ELF-1 (cell line): ENCODE measurements around the gene OSBPL10.

Experiments
- DNase-seq: peaks from one replicate; pipeline ENCODE4 v3.0.0-alpha.2; 2016; ENCODE audit warnings: low read depth, low spot score

Gene OSBPL10

DNA sequence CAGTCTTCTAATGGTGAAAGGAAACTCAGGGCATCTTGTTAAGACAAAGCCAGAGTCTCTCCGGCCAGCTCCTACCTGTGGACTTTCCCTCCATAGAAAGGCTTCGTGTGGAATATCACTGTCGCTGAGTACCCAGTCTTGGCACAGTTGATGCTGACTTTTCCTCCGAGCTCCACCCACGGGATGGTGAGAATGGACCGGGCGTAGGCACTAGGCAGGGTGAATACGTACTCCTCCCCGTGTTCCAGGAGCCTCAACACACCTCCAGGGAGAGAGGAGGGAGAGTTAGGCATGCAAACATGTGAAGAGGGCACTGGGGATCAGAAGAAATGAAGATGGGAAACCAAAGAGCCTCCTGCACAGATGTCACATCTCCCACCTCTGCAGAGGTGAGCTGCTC, 310.3 kb downstream of the OSBPL10 start:
- DNase-seq = no peak

DNA sequence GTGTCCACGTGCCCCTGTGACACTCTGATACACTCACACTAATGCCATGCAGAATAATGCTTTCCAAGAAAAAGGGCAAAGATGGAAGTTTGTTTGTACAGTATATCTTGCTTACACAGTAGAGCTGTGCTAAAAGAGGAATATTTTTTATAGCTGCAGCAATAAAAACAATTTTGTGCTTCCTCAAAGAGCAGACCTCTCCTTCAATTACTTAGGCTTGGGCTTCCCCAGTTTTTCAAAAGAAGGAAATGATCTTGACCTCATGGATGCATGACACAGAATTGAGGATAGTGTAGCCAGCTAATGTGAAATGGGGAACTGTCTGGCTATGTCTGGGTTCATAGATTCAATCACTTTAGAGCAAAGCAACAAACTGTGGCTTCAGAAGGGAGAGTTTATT, 310.9 kb downstream of the OSBPL10 start:
- DNase-seq = no peak

DNA sequence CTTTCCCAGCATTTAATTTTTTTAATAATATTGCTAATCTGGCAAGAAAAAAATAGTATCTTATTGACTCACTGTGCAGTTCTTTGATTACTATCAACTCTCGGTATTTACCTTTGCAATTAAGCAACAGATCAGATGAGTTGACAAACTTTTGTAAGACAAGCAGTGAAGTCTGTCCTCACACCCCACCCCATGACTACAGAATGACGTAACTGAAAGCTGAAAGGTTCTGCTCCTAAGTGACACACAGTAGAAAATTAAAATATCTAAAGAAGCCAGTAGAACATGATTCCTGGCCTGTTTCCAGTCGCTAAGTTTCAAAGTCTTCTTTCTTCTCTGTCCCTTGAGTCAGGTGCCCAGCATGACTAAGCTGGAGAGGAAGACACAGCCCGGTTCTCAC, 312.8 kb downstream of the OSBPL10 start:
- peak; percentile 10 for DNase-seq

DNA sequence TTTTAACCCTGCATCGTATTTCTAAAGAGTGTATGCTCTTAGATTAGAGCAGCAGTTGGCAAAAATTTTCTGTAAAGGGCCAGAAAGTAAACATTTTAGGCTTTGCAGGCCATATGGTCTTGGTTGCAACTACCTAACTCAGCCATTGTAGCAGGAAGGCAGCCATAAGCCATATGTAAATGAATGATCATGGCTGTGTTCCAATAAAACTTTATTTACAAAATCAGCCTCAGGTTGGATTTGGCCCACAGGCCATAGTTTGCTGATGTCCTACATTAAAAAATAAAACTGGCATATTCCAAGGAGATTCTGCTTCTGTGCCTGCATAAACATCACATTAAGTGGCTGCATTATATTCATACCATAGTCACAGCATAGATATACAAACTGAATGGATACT, 313.5 kb downstream of the OSBPL10 start:
- no peak for DNase-seq

DNA sequence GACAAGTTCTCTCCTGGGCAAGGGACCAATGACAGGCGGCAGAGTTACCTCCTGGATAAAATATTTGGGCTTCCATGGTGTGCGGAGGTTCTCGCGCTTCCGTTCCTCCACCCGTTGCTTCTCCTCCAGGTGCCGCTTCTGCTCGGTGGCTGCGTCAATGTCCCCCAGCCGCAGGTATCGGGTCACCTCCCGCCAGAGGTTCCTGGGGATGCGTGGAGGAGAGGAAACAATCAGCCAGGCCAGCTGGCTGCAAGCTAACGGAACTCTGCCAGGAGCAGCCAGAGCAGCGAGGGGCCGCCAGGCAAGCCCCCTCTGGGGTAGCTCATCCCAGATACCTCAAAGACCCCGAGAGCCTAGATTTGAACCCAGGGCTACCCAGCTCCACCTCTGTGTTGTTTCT, 317.0 kb downstream of the OSBPL10 start:
- no peak for DNase-seq

DNA sequence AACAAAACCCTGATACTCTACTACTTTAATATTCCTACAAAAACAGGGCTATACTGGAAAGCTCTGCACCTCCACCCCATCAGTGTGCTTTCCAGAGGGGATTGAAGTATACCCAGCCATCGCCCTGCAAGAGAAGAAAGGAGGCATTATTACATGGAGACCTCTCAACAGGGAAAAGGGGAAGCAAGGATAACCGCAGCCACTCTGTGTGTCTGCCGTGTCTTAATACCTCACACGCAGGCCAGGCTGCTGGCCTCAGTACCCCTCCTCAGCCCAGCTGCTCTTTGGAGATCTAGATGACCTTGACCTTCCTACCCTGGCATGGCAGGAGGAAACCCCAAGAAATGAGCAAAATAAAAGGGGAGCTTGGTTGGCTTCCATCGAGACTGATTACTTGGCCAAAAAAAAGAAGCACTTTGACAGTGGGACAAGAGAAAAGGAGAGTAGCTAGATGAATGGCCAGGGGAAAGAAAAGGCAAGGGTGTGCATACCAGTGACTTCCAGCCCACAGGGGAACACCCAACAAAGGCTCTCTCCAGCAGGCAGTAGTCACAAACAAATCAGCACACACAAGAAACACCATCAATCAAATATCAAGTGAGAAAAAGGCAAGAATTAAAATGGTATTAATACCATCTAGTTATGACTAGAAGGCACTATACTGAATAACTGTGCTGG, 318.9 kb downstream of the OSBPL10 start:
- DNase-seq = no peak

DNA sequence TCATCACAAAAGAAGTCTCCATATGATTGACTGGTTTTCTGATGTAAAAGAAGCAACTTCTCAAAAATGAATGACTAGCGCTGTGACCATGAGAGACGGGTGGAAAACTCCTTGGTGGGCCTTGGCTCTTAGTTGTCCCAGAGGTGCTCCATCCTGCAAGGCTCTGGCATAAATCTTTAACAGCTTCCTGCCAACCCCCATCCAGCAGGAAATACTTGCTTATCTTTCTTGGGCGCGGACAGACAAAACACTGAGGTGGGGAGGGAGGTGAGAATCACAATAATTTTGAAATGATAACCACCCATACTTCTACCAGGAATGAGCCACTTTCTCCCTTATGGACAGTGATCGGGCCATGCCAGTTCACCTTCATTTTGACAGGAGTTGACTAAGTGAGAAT, 319.8 kb downstream of the OSBPL10 start:
- DNase-seq = no peak

DNA sequence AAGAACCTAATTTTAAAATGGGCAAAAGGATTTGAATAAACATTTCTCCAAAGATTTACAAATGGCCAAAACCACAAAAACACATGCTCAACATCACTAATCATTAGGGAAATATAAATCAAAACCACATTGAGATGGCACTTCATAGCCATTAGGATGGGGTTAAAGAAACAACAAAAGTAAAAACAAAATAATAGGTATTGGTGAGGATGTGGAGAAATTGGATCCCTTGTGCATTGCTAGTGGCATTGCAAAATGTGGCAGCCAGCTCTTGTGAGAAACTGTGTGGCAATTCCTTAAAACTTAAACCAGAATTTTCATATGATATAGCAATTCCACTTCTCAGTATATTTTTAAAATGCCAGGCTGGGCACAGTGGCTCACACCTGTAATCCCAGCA, 321.8 kb downstream of the OSBPL10 start:
- DNase-seq = no peak

DNA sequence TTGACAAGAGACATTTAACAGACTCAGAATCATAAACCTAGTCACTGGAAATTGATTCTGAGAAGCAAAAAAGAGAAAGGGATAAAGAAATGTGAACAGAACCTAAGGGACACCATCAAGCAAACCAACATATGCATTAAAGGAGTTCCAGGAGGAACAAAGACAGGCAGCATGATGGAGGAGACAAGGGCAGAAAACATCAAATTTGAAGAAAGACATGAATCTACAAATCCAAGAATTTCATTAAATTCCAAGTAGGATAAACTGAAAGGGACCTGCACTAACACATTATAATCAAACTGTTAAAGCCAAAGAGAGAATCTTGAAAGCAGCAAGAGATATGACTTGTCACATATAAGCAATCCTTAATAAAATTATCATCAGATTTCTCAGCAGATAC, 326.1 kb downstream of the OSBPL10 start:
- no peak for DNase-seq

DNA sequence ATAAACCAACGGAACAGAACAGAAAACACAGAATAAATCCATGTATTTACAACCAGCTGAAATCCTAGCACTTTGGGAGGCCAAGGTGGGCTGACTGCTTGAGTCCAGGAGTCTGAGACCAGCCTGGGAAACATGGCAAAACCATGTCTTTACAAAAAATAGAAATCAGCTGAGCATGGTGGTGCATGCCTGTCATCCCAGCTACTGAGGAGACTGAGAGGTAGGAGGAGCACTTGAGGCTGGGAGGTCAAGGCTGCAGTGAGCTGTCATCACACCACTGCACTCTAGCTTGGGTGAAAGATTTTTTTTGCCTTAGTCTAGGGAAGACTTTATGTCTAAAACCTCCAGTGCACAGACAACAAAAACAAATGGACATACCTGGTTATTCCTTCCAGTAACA, 327.6 kb downstream of the OSBPL10 start:
- DNase-seq = no peak

DNA sequence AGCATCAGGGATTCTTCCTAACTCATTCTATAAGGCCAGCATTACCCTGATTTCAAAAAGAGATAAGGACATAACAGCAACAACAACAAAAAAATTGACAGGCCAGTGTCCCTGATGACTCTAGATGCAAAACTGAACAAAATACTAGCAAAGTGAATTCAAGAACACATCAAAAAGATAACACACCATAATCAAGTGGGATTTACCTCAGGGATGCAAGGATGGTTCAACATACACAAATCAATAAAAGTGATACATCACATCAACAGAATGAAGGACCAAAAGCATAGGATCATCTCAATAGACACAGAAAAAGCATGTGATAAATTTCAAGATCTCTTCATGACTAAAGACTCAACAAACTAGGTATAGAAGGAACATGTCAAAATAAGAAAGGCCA, 328.8 kb downstream of the OSBPL10 start:
- no peak for DNase-seq

DNA sequence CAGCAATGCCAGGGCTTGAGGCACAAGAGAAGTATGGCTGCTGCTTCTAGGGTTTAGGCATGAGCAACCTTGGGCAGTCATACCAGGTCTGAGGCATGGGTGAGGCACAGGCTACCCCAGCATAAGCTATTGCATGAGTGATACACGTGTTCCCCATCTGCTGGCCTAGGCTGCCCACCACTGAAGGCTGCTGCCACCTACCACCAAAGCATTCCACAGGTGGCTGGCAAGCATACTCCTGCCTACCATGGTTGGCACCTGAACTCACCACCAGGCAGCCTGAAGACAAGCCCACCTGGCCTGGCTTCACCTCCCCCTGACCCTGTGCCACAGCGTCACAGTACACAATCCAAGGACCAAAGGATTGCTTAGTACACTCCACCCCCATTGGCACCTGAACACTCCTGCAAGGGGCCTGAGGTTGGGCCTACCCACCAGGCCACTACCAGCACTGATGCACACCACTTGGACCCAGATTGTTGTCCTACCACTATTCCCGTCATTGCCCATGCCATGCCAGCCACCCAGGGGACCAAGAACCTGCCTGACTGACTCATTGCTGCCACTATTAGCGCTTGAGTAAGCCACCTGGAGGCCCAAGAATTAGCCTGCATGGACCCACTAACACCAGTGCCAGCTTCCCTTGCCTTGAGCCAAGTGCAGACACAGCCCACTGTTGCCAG, 332.6 kb downstream of the OSBPL10 start:
- no peak for DNase-seq

DNA sequence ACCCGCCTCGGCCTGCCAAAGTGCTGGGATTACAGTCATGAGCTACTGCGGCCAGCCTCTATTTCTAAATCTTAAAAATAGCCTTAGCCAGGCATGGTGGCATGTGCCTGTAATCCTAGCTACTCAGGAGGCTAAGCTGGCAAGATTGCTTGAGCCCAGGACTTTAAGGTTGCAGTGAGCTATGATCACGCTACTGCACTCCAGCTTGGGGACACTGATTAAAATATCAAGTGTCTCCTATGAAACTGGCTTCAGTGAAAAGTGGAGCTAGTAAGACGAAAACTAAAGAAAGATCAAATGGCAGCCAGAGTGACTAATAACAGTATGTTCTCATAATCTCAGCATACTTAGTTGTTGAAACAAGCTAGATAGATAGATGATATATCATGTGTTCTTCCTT, 335.8 kb downstream of the OSBPL10 start:
- no peak for DNase-seq

DNA sequence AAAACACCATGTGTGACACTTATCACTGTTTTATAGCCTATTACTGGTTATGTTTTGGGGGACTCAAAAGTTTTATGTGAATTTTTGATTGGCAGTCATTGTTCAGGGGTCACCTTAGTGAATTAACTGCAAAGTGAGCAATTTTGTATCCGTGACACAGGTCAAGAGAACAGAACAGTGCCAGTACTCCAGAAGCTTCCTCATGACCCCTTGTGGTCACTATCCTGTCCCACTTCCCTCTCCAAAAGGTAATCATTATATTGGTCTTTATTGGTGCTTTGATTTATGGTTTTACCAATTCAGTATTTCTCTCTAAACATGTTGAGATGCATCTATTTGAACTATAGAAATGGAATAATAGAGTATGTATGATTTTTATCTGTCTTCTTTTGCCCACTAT, 341.2 kb downstream of the OSBPL10 start:
- DNase-seq = no peak

DNA sequence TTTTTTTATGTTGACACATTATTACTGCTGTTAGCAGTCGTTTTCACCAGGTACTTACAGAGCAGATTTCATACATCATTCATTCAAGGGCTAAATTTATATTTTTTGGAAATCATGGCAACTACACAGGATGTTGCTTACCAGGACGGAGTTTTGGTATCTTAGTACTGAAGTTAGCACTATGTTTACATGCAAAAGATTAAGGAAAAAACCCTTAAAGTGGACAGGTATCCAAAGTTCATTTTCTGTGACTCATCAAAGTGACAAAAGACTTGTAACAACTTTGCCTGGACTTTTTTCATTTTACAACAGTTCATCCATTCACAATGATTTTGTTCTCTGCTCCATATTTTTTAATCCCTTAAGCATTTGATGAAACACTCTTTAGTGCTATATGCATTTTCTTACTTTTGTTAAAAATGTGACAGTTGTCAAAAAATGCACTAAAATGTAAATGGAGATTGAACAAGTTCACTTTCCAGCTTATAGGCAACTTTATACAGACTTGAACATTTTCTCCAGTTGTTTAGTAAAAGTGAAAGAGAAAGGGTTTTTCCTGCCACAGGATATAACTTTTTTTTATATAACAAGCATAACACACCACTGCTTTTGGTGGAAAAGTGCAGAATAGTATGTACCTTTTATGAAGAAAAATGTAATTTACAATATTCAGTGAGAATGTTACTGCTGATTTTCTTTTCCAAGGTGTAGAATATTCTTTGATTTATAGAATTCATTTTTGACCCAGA, 344.2 kb downstream of the OSBPL10 start:
- DNase-seq = no peak

DNA sequence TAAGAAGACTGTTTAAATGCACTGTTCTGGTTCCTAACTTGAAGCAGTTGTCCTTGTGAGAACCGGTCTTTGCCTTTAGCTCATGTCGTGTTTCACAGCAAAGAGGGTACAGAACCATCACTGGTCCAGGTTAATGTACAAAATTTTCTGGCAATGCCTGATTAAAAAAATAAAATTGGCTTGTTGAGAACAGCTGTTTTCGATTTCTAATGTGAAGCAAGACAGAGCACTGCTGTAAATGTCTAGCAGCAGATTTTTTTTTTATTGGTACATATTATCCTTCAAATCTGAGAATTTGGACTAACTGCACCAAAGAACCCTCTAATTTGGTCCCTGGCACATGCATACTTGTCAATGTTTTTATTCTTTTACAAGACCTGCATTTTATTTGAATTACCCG, 345.0 kb downstream of the OSBPL10 start:
- DNase-seq = no peak

DNA sequence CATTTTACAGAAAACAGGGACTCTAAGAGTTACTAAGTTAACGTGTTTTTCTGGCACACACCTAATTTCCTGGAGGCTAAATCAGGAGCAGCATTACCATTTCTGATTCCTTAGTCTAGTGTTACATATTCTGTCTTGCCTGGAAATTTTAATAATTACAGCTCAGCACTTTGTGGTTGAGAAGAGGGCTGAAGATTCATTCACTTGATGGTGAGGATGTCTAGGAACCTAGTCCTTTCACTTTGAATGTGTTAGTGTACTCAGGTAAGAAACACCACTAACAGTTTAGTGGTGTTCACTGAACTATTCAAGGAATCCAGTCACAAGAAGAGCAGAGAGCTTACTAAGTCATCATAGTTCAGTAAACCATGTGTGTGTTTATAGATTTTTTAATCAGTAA, 345.5 kb downstream of the OSBPL10 start:
- no peak for DNase-seq

DNA sequence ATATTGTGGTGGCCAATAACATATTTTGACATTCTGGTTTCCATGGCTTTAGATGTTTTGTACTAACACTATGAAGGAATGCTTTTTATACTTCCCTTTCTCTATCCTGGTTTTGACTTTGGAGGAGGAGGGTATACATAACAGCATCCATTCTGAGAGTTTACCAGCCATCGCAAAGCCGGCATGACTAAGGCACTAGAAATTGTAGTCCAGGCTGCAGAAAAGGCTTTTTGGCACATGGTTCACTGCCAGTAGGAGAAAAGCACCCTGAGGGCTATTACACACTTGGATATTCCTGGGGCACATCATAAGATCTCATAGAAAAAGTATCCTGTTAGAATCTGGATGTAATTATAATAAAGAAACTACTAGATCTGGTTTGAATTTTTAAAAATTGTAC, 346.6 kb downstream of the OSBPL10 start:
- no peak for DNase-seq

DNA sequence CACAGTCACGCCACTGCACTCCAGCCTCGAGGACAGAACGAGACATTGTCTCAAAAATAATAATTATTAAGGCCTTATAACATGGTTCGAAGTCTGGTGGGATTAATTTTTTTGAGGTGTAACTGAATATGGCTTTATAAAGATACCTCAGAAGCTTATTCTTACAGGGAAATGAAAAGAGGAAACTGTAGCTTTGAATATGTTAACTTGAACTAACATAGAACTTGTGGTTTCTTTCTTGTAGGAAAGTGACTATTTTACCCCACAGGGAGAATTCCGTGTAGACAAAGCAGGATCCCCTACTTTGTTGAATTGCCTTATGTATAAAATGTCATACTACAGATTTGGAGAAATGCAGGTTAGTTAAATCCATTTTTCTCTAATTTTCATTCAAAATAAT, 352.0 kb downstream of the OSBPL10 start:
- no peak for DNase-seq

DNA sequence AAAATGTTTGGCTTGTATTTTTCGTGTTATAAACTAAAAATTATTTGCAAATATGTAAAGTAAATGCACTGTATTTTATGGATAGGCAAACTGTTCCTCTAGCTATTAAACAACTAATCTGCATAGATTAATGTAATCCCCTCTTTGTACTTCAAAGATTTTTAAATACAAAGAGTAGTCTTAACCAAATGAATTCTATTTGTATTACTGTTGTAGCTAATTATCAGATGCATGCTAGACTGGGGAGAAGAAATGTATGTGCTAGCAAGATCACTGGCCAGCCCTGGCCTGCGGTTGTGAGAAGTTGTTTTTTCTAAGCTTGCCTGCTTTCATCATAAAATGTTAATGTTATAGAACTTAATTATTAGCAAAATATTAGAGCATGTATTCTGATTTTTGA, 355.7 kb downstream of the OSBPL10 start:
- DNase-seq = no peak

DNA sequence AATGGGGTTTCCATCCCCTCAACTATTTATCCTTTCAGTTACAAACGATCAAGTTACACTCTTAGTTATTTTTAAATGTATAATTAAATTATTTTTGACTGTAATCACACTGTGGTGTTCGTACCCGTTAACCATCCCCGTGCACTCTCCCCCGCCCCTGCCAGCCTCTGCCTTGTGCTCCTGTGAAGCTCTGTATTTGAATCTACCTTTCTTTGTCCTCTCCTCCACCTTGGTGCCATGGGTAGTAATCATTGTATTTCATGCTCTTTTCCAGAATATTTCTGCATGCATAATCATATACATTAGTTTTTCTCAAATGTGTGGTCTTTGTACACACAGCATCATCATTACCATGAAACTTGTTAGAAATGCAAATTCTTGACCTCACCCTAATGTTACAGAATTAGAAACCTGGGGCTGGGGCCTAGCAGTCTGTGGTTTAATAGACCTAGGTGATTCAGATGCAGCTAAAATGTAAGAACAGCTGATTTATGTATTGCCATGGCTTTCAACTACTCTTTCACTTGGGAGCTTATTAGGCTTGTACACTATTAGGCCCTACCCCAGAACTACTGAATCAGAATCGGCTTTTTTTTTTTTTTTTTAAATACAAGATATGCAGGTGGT, 356.9 kb downstream of the OSBPL10 start:
- DNase-seq = no peak

DNA sequence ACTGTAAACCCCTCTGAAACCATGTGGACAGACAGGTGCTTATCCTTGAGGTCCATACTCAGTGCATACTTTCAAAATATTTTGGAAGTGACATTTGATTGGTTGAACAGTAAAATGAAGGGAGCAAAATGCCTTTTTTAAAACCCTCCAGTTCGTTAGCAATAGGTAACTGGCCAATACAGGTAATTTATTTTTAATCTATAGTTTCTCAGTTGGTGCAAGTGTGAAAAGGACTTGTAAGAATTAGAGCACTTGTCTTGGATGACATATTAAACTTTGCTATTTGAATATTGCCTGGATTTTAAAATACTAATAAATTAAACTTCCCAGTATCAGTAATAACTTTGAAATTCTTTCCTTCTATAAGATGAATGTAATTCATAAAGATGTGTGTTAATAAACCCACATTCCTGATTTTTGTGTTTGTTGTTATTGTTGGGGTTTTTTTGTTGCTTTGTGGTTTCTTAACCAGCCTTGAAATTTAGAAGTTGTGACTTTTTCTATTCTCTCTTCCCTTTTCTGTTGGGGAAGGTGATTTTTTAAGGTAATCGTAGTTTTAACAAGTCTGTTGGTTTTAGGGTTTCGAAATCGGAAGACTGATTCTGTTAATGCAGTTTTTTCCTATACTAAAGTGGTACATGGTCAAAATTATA, 358.3 kb downstream of the OSBPL10 start:
- DNase-seq = no peak
